CD4-positive, alpha-beta T cell treated with Interleukin-10 for 1 hour (primary cell): Measurements from ENCODE around the gene ACER1.

Source experiments
- DNase-seq: peaks from one replicate; pipeline ENCODE4 v3.0.0-alpha.2; 2020

The ACER1 gene

GRCh38 chr19:6264803-6265202, 68.6 kb downstream of the ACER1 start:
- DNase-seq = no peak

GRCh38 chr19:6263735-6264444, 69.5 kb downstream of the ACER1 start:
- DNase-seq = no peak

- DNase-seq = no peak
These were observed 70.1 kb downstream of the ACER1 start for GRCh38 chr19:6263306-6263705.

GRCh38 chr19:6262519-6262918, 70.9 kb downstream of the ACER1 start:
- no peak for DNase-seq

- no peak for DNase-seq
These were observed 71.5 kb downstream of the ACER1 start for GRCh38 chr19:6261883-6262282.

- DNase-seq = peak; percentile 30
These were observed 72.3 kb downstream of the ACER1 start for GRCh38 chr19:6260912-6261650.

GRCh38 chr19:6260376-6260775, 73.0 kb downstream of the ACER1 start:
- no peak for DNase-seq

- no peak for DNase-seq
These were observed 74.0 kb downstream of the ACER1 start for GRCh38 chr19:6259312-6259861.

GRCh38 chr19:6258812-6259311, 74.5 kb downstream of the ACER1 start:
- no peak for DNase-seq
